GM19328 (cell line): ENCODE data around the gene C2orf81.

ENCODE experiments used
- ATAC-seq: cut with Tn5 transposase; IDR thresholded peaks from one replicate; pipeline ENCODE4 v1.9.1; 2021; ENCODE audit warnings: mild to moderate bottlenecking, moderate library complexity; ENCODE audit not compliant: unreplicated experiment

C2orf81 gene

DNA sequence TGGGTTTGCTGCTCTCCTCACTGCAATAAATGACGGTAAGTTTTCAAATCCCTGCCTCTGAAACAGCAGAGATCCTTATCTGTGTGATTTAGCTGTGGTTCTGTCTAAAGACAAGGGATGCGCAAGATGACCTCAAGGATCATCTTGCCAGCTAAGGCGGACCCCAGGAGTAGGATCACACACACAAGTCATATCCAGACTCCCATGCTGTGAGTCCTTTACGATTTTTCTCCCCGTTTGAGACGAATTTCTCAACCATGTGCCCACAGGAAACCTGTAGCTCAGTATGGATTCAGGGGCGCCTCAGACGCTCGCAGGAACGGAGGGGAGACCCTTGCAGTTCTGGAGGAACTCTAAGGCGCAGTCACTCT lies 30.2 kb downstream of the C2orf81 start:
- ATAC-seq: no peak

DNA sequence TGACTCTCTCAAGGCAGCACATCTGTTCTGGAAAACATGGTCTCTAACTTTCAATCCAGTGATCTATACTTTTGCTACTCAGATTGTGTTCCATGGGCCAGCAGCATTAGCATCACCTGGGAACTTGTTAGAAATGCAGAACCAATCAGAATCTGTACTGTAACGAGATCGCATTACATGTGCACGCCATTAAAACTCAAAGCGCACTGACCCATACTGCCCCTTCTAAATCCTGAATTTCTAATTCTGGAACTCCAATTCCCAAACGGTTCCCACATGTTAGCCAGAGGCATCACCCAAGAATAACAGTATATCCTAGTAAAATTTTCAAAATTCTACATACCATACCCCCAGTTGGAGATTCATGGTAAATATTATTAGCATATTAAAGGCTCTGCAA lies 30.8 kb downstream of the C2orf81 start:
- no peak for ATAC-seq

DNA sequence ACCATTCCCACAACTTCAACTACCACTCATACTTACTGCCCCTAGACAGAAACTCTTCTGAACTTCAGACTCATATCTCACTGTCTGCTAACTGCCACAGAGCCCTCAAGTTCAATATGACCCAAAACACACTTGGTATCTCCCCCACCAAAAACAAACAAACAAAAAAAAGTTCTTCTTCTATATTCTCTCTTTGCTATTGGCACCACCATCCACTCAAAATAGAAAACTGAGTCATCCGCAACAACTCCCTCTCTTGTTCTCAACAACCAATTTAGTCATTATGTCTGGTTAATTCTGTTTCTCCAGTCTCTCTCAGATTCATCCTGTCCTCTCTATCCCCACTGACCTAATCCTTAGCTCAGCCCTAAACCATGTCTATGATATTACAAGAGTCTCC lies 34.1 kb downstream of the C2orf81 start:
- ATAC-seq: no peak

DNA sequence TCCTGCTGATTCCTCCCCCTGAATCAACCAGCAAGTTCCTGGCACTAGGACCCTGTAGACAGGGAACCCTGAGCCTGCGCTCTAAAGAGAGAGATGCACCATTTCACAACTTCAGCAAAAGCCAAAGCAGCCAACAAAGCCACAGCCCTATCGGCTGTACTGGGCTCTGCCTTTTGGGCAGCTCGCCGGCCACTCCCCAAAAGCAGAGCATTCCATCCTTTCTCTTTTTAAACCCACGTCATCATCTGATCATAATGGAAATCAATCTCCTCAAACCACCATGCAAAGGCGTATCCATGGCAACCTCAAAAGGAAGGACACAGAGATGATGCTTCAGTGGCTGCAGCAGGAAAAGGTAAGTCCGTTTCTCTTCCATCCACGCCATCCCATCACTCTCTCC lies 36.0 kb downstream of the C2orf81 start:
- no peak for ATAC-seq

DNA sequence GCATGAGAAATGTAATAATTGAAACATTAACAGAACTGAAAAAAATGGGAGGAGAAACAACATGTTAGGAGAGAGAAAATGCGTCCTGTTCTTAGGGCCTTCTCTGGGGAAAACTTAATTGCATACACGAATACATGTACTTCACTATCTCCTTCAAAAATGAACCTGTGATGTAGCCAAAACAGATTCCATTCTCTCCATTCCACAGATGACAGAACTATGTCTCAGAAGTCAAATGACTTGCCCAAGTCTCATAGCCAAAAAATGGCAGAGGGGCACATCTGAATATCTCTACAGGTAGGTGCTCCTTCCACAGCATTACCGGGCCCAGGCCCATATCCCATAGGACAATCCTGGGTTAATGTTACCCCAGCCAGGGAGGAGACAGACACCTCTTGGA lies 37.4 kb downstream of the C2orf81 start:
- ATAC-seq: no peak

DNA sequence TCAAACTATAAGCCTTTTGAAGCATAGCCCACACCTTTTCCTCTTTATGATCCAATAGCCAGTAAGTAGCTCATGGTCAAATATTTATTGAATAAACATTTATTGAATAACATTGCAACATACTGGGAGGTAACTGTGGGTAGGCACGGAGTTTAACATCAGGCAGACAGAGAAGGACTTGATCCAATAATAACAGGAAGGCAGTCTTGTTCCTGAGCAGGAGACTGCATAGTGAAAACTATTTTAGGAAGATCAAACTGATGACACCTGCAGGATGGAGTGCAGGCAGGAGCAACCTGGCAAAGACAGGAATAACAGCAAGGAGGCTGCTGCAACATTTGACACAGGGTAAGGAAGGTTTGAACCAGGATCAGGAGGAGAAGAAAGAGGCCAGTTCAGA lies 38.2 kb downstream of the C2orf81 start:
- no peak for ATAC-seq

DNA sequence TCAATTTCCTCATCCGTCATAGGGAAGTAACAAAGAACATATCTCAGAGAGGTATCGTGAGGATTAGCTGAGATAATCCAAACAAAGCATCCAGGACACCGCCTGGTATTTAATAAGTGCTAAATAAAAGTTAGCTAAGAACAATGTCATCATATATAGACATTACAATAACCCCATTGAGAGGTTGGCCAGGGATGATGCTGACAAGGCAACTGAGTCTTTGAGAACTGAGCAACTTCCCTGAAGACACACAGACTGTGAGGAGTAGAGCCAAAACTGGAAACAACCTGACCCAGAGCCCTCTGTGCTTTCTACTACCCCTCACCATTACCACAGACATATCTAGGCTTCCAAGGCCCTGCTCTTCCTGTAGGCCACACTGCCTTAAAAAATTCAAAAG lies 39.7 kb downstream of the C2orf81 start:
- no peak for ATAC-seq

DNA sequence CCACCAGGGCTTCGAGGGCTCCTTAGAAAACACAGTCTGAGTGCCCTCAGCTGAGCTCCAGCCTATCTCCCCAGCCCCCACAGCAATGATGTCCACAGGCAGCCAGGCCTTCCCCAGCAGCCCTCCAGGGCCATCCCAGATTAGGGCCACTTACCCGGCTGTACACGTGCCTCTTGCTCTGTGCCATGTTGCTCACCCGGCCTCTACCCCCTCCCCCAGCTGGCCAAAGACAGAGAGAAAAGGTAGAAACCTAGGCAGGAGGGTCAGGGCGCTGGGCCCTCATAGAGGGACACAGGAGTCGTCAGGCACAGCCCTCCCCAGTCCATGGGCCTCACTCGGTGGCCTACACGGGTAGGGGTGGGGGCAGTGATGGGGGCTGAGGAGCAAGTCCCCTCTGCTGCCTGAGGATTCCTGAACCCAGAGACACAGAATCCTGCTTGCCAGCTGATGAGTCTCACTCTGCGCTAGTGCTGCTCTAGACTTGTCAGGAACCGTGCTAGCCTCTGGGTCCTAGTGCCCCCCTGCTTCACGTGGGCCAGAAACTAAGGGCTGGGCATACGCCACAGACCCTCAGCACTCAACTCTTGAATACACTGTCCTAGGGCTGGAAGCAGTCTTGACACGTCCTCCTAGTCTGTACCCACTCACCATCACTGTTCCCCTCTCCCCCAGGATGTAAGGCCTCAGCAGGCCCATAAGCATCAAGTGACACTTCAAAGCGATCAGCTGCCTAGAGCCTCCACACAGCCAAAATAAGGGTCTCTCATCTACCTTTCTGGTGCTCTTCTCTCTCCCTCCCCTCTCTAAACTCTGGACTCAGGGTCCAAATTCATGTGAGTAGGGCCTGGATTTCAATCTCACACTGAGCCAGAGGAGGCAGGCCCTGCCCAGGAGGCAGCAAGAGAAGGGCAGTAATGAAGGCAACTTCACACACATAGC lies 41.3 kb downstream of the C2orf81 start, which contains the start of gene DCTN1:
Gene DCTN1, minus strand, starts transcription at position 461 of the 939 bp plus-strand sequence. Its CDS starts 274 bp downstream, at position 187.
- ATAC-seq: no peak

DNA sequence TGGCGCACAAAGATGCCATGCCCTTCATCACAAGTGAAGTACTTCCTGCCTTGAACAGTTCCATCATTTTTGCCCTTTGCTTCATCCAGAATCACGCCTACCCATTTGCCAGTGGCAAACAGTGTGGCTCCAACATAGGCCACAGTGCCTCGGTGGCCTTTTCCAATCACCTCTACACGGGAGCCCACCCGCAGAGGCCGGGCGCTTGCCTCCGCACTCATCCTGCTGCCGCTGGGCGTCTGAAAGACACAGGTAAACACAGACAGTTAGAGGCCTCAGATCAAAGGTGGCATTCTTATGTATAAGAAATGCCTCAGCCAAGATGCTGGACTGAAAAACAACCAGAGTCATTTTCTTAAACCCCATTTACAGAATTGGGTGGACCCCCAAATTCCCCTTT lies 43.4 kb downstream of the C2orf81 start:
- no peak for ATAC-seq

DNA sequence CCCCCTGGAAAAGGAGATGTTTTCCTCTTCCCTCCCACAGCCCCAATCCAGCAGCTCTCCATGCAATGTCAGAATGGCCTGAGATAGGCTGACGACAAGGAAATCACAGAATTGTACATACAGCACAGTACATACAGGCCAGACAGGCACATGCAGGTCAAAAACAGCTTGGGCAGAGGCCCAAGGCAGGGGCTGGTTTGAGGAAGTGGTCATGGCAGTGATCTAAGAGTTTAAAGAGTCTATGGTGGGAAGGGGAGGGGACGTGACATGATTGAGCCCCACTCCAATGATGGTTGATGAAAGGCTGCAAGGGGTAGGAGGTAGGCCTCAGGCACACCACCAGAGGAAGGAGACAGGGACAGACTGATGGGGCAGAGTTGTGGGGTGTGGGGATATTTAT lies 45.6 kb downstream of the C2orf81 start:
- ATAC-seq: no peak

DNA sequence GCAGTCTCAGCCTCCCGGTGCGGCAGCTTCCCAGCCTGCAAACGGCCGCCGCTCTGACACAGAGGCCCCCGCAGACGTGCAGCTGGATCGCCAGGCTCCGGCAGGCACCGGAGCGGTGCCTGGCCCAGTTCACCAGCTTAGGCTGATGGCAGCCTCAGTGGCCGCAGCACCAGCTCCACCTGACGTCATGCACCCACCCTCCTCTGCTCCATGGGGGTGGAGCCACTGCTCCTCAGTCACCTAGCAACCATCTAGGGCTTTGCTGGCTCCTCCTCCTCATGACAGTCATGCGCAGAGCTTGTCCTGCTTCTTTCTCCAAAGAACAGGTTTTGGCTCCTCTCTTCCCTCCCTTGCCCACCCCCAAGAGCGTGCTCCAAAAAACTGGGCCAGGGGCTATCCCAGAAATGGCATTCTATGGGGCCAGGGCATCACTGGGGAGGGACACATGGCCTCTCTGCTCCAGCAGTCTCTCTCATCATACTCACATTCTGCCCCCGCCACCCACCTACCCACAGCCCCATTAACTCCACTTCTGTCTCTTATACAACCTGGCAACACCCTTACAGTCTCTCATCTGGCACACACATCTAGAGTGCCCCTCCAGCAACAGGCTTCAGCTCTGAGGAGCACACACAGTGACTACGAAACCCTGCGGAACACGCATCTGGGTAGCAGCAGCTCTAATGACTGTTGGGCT lies 46.8 kb downstream of the C2orf81 start:
- ATAC-seq: no peak

DNA sequence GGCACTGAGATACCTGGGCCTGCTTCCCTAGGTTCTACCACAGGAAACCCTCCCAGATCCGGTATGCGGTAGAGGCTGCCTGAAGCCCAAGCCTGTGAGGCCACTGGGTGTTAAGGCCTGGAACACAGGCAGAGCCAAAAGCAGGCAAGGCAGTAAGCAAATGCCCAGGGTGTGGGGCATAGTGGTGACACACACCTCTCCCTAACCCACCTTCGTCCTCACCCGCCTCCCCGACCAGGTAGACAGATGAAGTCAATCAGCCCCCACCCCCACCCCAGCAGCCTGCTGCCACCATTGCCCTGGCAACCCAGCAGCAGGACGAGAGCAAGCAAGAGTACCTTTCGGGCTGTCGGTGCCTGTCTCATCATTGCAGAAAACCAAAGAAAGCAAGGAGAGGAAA lies 47.4 kb downstream of the C2orf81 start:
- ATAC-seq: no peak

DNA sequence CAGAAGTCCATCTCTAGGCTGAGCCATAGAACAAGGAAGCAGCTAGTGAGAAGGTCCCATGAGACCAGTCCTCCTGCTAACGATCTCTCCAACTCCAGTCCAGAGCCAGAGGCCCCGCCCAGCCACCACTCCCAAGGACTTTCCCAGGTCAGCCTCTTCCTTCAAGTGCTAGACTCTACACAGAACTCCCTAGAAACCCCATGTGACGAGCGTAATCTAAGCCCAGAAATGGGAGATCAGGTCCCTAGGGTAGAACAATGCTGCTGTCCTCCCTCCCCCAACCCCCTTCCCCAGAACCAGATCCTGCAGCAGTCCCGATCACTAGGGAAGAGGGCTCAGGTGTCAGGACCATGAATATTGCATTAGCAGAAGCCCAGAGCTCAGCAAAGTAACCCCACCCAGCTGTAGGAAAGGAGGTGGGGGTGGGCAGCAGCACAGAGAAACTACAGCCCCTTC lies 48.2 kb downstream of the C2orf81 start:
- no peak for ATAC-seq

DNA sequence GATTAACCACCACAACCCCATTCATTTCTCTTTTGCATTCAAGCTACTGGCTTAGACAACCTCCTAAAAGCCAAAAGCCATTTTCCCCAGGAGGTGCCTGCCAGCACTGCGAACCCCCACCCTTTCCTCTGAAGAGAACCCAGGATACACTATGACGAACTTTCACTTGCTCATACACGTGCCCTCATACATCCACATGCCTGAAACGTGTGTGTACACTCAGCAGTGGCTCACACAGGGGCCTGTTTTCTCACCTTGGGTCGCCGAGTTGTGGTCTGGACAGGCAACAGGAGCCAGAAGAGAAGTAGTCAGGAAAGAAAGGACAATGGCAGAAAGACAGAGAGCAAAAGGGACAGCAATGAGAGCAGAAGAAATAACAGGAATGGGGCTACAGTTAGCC lies 48.7 kb downstream of the C2orf81 start:
- ATAC-seq: no peak

DNA sequence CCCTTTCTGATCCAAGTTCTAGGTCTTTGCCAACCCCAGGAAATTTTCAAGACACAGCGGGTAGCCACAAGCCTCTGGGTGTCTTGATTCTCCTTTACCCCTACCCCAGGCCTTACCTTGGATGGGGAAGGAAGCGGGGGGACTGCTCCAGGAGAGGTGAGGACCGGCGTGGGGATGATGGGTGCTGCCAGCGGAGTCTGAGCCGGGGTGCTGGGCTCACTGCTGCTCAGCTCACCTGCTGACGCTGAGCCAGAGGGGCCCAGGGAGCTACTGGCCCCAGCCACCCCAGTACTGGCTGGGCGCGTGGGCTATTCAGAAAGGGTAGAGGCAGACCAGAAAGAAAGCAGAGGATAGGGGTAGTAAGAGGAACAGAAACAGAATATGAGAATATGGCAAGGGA lies 50.0 kb downstream of the C2orf81 start:
- no peak for ATAC-seq

DNA sequence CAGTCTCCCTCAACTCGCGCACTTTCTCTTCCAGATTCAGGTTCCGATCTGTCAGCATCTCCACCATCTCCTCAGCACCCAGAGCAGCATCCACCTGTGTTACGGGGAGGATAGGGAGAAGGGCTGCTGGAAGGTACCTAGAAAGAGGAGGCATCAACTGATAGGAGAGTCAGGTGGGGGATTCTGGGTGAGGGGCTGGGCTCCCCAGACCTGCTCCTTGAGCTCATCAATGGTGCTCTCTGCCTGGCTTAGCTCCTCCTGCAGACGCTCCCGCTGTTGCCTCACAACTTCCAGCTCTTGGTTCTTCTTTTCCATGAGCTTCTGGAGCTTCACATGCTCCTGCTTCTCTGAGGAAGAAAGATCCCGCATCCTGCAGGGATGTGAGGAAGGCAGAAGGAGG lies 51.4 kb downstream of the C2orf81 start:
- ATAC-seq: no peak

DNA sequence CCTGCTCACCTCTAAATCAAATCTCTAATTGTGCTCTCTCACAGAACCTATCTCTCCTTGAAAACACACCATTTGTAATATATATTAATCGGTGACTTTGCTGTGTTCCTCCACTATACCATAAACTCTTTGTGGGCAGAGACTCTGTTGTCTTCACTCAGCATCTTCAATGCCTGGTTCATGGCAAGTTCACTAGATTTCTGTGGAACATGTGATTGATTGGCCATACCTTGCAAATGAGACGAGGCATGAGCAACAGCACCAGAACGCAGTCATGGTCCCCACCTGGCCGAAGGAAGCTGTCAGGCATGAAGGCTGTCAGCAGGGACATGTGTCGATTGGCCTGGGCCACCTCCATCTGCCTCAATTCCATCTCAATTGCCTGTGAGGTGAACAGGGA lies 52.9 kb downstream of the C2orf81 start:
- no peak for ATAC-seq

DNA sequence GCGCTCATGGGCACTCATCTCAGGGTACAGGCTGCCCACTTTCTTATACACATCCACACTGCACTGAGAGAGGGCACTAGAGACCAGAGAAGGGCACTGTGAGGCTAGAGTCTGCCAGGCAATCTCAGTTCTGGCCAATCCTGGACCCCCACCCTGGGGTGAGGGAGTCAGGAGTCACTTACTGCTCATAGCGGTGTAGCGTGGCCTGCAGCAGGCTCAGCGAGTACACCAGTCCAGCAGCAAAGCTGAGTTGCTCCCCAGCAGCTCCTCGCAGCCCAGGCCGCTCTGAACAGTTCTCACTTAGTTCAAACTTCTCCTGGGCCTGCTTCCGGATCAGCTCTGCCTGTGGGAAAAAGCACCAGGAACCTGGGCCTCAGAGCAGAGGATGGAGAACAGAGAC lies 53.6 kb downstream of the C2orf81 start:
- ATAC-seq: no peak

DNA sequence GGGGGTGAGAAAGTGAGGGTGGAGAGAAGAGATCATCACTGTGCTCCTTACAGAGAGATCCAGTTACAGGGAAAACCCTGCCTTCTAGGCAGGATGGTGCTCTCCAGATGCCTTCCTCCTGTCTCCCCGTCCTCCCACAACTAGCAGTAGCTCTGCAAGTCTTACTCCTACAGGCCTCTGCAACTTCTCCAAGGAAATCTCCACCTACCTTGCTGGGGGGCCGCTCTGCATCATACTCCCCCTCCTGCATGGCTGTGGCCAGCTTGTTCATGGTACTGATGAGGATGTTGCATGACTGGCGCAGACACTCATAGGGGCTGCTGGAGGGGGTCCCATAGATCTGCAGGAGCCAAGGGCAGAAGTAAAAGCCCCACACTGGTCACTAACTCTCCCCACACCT lies 55.4 kb downstream of the C2orf81 start:
- ATAC-seq: no peak

DNA sequence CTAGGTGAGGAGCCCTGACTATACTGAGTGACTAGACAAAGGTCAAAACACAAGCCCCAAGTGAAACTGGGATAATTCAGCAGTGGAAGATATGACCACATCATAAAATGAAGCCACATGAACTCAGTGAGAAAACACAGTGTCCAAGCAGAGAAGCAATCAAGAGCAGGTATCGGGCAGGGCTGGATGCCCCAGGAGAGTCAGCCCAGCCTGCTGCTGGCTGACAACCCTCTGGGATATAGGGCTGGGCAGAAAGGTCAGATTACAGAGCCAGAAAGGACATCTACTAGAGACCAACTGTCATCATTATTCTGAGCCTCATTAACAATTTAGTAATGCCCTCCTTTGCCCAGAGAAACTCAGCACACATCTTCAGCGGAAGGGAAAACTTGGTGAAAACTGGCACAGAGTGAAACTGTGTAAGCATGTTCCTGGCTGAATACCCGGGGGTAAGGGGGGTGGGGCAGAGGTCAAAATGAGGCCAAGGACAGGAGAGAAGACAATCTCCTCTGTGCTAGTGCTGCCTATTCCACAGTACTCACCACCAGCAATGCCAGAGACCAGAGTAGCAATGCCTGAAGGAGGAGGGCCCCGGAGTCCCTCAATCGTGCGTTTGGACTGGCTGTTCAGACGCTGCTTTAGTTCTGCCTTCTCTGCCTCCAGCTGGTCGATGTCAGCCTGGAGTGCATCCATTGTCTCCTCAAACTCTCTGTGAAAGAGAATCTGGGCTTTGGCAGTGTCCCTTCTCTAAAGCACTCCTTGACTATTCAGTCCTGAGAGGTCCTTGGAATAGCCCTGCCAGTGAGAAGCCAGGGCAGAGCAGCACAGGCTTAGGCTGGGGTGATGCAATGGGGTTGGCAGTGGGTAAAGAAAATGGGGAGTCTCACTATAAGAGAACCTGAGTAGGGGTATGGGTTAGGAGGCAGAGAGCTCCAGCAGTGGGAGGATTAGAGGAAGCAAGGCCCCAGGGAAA lies 56.6 kb downstream of the C2orf81 start:
- no peak for ATAC-seq
